ENCODE results near the gene SLC35A1.

SLC35A1 gene

DNA sequence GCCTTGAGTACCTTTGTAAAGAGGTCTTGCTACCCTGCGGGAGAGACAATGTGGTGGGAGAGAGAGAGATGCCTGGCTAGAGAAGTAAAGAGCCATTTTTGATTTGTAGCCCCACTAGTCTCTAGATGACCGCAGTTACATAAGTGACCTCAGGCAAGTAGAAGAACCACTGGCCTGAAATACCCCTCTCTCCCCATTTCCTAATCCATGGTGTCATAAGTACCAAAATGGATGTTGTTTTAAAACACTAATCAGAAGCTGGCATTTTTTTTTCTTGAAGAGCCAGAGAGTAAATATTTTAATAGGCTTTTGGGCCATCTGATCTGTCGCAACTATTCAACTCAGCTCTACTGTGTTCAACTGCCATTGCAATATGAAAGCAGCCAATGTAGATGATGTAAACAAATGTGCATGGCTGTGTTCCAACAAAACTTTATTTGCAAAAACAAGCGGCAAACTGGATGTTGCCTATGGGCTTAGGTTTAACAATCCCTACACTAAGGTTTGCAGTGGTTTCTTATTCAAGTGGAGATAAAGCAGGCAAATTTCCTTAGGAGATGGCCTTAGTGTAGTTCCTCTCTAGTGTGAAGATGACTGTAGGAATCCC is 80.5 kb downstream of the SLC35A1 start:
- TF ChIP-seq, protein P1, sequence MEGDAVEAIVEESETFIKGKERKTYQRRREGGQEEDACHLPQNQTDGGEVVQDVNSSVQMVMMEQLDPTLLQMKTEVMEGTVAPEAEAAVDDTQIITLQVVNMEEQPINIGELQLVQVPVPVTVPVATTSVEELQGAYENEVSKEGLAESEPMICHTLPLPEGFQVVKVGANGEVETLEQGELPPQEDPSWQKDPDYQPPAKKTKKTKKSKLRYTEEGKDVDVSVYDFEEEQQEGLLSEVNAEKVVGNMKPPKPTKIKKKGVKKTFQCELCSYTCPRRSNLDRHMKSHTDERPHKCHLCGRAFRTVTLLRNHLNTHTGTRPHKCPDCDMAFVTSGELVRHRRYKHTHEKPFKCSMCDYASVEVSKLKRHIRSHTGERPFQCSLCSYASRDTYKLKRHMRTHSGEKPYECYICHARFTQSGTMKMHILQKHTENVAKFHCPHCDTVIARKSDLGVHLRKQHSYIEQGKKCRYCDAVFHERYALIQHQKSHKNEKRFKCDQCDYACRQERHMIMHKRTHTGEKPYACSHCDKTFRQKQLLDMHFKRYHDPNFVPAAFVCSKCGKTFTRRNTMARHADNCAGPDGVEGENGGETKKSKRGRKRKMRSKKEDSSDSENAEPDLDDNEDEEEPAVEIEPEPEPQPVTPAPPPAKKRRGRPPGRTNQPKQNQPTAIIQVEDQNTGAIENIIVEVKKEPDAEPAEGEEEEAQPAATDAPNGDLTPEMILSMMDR (IDR thresholded peaks at IDR 0.05; ENCODE audit: control extremely low read depth, extremely low read depth, low read depth, missing control alignments): no peak
- POLR2A ChIA-PET: no interaction called here
- CTCF ChIA-PET: interaction anchor here (0.8 to 4.3 kb wide), 5 partner anchors 9 to 16 kb away, joined by 3 to 17 read pairs (median 4); no protein-coding TSS in a partner anchor
- DNase-seq (ENCODE audit: extremely low spot score): no peak

DNA sequence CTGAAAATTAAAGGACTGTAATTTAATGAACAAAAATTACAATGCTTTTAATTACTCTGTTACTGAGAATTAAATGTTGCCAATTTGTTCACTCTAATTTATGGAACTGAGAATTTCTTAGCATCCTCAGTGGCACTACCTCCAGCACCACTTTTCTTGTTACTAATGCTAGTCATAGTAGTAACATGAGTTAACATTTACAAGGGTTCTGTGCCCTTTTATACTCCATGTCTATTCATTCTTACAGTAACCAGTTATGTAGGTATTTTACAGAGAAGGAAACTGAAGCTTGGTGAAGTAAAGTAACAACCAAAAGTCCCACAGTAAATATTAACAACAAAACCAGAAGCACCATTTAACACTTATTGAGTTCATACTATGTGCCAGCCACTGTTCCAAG is 82.7 kb downstream of the SLC35A1 start:
- no peak for DNase-seq (ENCODE audit: extremely low spot score)
- CTCF ChIA-PET: no interaction called here

DNA sequence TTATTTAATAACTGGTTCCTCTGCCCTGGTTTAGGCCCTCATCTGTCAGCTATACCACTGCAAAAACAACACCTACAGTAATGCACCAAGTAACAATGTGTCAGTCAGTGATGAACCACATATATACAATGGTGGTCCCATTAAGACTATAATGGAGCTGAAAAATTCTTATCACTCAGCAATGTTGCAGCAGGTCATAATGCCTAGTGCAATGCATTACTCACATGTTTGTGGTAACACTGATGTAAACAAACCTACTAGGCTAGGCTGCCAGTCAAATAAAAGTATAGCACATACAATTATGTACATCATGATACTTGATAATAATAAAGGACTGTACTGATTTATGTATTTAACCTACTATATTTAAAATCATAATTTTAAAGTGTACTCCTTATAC is 85.7 kb downstream of the SLC35A1 start:
- no peak for DNase-seq (ENCODE audit: extremely low spot score)
- ChIA-PET CTCF (interaction anchor here (1.1 to 3.1 kb wide), 6 partner anchors 8 to 29 kb away, joined by 3 to 9 read pairs (median 4); no protein-coding TSS in a partner anchor), POLR2A (no interaction called here)
- TF ChIP-seq, protein P1 (IDR thresholded peaks at IDR 0.05; ENCODE audit: control extremely low read depth, extremely low read depth, low read depth, missing control alignments): no peak

More for the DNA sequence above, 82.7 kb downstream of the SLC35A1 start:
- POLR2A ChIA-PET: no interaction called here
- TF ChIP-seq, protein P1 (IDR thresholded peaks at IDR 0.05; ENCODE audit: control extremely low read depth, extremely low read depth, low read depth, missing control alignments): no peak

- ChIA-PET POLR2A (no interaction called here), CTCF (interaction anchor here (4.4 kb wide), 1 partner anchor 10 kb away, joined by 17 read pairs; no protein-coding TSS in a partner anchor)
- DNase-seq (ENCODE audit: extremely low spot score): no peak
- TF ChIP-seq, protein P1 (IDR thresholded peaks at IDR 0.05; ENCODE audit: control extremely low read depth, extremely low read depth, low read depth, missing control alignments): no peak
These were observed 88.2 kb downstream of the SLC35A1 start for GRCh38 chr6:87561017-87561416.

Data from GM10248 (cell line).